Neural crest cell (in vitro differentiated cells): ENCODE results near the gene CD81. TPM values are rescaled to one million over a fixed set of nuclear protein-coding genes. Genes with fewer than 3 reads are reported as not detected.

Experiments used
- DNase-seq: peaks from one replicate; pipeline ENCODE4 v3.0.0; 2021; ENCODE audit warnings: low read depth, mixed read lengths, low spot score
- H3K27ac Mint-ChIP-seq: one replicate; pipeline ENCODE4 v1.8.0; 2021; ENCODE audit warnings: mild to moderate bottlenecking, mixed read lengths; ENCODE audit not compliant: unreplicated experiment
- H3K27me3 Mint-ChIP-seq: 2 replicates; pipeline ENCODE4 v1.8.0; 2021; ENCODE audit warnings: low read depth, mild to moderate bottlenecking, mixed read lengths
- H3K36me3 Mint-ChIP-seq: 2 replicates; pipeline ENCODE4 v1.8.0; 2021; ENCODE audit warnings: low read depth, mild to moderate bottlenecking, mixed read lengths
- H3K4me1 Mint-ChIP-seq: 2 replicates; pipeline ENCODE4 v1.8.0; 2021; ENCODE audit warnings: mixed read lengths
- H3K4me3 Mint-ChIP-seq: one replicate; pipeline ENCODE4 v1.8.0; 2021; ENCODE audit warnings: mild to moderate bottlenecking, mixed read lengths
- H3K9me3 Mint-ChIP-seq: 2 replicates; pipeline ENCODE4 v1.8.0; 2021; ENCODE audit warnings: mixed read lengths
- CTCF ChIP-seq: fragments of 200-600 bp; sonication (generic); conservative IDR thresholded peaks from 2 replicates; pipeline ENCODE4 v1.5.0; 2021; ENCODE audit warnings: antibody characterized with exemption, mild to moderate bottlenecking
- total RNA-seq: library from RNA; stranded (reverse); gene quantifications from 2 replicates; pipeline ENCODE4 v1.2.1, GENCODE V29; 2021

The CD81 gene
- total RNA-seq, 1 donor from 2014 or later, result 225 TPM

- Mint-ChIP-seq H3K27ac (peak overlapping the region; percentile 19), H3K27me3 (peaks cover 5% of the 10 kb centered on the region), H3K9me3 (no peaks in the 10 kb centered on the region)
Measured at GRCh38 chr11:2402106-2402505, 25.0 kb downstream of the CD81 start.

GRCh38 chr11:2402890-2403645 lies 26.0 kb downstream of the CD81 start:
- DNase-seq, result no peak
- TF ChIP-seq CTCF, result no peak
- Mint-ChIP-seq H3K4me1 (peaks cover 11% of the 10 kb centered on the region), H3K4me3 (peak overlapping the region; percentile 78), H3K27me3 (peaks cover 5% of the 10 kb centered on the region), H3K27ac (no peak overlapping the region), H3K9me3 (no peaks in the 10 kb centered on the region), H3K36me3 (no peaks in the 10 kb centered on the region)

More at GRCh38 chr11:2402106-2402505, 25.0 kb downstream of the CD81 start:
- no peak for DNase-seq
- no peak for TF ChIP-seq CTCF
- H3K4me3 Mint-ChIP-seq, result peak overlapping the region; percentile 97
- no peaks in the 10 kb centered on the region for H3K36me3 Mint-ChIP-seq
- peaks cover 11% of the 10 kb centered on the region for H3K4me1 Mint-ChIP-seq

- H3K4me1 Mint-ChIP-seq, result peaks cover 11% of the 10 kb centered on the region
- H3K27ac Mint-ChIP-seq, result no peak overlapping the region
- peak overlapping the region; percentile 38 for H3K4me3 Mint-ChIP-seq
- no peak for TF ChIP-seq CTCF
- no peaks in the 10 kb centered on the region for H3K36me3 Mint-ChIP-seq
- no peaks in the 10 kb centered on the region for H3K9me3 Mint-ChIP-seq
- H3K27me3 Mint-ChIP-seq, result peaks cover 5% of the 10 kb centered on the region
- DNase-seq, result no peak
Measured at GRCh38 chr11:2404735-2405196, 27.7 kb downstream of the CD81 start.

DNA sequence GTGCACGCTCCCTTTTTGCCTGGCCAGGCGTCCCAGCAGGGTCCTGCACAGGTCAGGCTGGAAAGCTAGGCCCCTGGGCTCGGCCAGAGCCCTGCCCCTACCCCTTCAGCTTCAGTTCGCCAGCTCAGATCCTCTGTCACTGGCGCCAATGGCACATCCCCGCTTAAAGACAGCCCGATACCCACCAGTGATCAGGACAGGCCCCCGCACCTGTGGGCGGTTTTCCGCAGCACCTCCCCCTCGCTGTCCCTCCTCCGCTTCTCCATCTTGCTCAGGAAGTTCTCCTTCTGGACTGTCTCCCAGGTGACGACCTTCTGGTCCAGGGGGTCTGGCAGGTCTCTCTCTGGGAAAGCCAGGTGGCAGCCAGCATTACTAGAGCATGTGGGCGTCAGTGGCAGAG lies 29.3 kb downstream of the CD81 start:
- no peaks in the 10 kb centered on the region for H3K27me3 Mint-ChIP-seq
- no peak for DNase-seq
- H3K4me3 Mint-ChIP-seq, result peak overlapping the region; percentile 82
- H3K27ac Mint-ChIP-seq, result no peak overlapping the region
- no peaks in the 10 kb centered on the region for H3K9me3 Mint-ChIP-seq
- H3K4me1 Mint-ChIP-seq, result peaks cover 2% of the 10 kb centered on the region
- H3K36me3 Mint-ChIP-seq, result no peaks in the 10 kb centered on the region
- no peak for TF ChIP-seq CTCF

DNA sequence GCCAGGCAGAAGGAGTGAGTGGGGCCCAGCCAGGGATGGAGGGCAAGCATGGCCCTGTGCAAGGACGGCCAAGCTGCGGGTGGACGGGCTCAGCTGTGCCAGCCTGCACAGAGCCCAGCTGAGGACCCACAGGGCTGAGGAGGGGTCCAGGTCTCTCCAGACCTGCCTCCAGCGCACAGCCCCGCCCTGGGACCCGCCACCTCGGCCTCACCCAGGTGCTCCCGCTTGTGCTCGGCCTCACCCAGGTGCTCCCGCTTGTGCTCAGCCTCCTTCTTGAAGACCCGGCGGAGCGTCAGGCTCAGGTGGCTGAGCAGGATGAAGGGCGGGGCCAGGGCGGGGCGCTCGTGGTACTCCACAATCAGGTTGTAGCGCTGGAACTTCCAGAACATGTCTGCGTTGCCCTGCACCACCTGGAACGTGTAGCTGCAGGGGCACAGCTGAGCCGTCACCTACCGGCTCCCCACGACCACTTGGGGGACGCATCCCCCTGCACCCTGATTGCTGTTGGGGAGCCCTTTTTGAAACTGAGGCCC lies 29.8 kb downstream of the CD81 start:
- TF ChIP-seq CTCF, result no peak
- Mint-ChIP-seq H3K27ac (no peak overlapping the region), H3K4me3 (no peak overlapping the region), H3K4me1 (no peaks in the 10 kb centered on the region), H3K36me3 (no peaks in the 10 kb centered on the region), H3K9me3 (no peaks in the 10 kb centered on the region), H3K27me3 (no peaks in the 10 kb centered on the region)
- DNase-seq, result no peak
